GM23338 (cell line): ENCODE results near the gene TTLL3.

Source experiments
- EZH2 ChIP-seq: fragments of 200-600 bp; sonication (generic); IDR thresholded peaks from one replicate; pipeline ENCODE4 v1.8.0; 2017; ENCODE audit warnings: antibody characterized with exemption, mild to moderate bottlenecking, low read depth; ENCODE audit not compliant: unreplicated experiment
- POLR2AphosphoS5 ChIP-seq: IDR thresholded peaks from 2 replicates; pipeline ENCODE4 v1.6.1; 2016; ENCODE audit warnings: antibody characterized with exemption, low read depth
- STAT1 ChIP-seq: IDR thresholded peaks from one replicate; pipeline ENCODE4 v1.6.1; 2016; ENCODE audit warnings: antibody characterized with exemption; ENCODE audit not compliant: unreplicated experiment
- ZNF114 ChIP-seq: fragments of 250-450 bp; sonication (Bioruptor Pico); IDR thresholded peaks from 2 replicates; pipeline ENCODE4 v1.5.0; 2020; ENCODE audit warnings: mild to moderate bottlenecking, moderate library complexity
- TF ChIP-seq, protein P1 (sequence below): IDR thresholded peaks from one replicate; pipeline ENCODE4 v1.6.1; 2018; ENCODE audit warnings: antibody characterized with exemption; ENCODE audit not compliant: unreplicated experiment
- TF ChIP-seq, protein P2 (sequence below), 2 experiments: fragments of 200-600 bp in 1 of 2; sonication (generic) in 1 of 2; conservative IDR thresholded peaks; 2 replicates each; pipeline versions ENCODE4 v1.5.1 to v1.6.1; 2016 to 2017; ENCODE audit warnings: antibody characterized with exemption in 2 of 2, low read depth in 2 of 2, mild to moderate bottlenecking in 2 of 2, moderate library complexity in 1 of 2

DNA sequence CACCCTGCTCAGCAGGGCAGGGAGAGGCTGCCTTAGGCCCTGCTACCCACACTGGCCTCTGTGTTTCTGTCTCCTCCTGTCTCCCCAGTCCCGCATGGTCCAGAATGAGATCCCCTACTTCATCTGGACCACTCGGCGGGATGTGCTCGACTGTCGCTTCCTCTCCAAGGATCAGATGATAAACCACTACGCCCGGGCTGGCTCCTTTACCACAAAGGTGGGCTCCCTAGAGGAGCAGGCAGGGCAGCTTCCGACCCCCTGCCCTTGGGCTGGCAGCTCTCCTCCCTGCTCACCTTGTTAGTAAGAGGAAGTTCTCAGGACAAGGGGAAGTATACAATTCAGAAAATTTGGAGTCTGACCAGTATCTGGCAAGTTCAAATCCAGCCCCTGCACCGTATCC, 5.9 kb downstream of the TTLL3 start:
- TF ChIP-seq, protein P1, sequence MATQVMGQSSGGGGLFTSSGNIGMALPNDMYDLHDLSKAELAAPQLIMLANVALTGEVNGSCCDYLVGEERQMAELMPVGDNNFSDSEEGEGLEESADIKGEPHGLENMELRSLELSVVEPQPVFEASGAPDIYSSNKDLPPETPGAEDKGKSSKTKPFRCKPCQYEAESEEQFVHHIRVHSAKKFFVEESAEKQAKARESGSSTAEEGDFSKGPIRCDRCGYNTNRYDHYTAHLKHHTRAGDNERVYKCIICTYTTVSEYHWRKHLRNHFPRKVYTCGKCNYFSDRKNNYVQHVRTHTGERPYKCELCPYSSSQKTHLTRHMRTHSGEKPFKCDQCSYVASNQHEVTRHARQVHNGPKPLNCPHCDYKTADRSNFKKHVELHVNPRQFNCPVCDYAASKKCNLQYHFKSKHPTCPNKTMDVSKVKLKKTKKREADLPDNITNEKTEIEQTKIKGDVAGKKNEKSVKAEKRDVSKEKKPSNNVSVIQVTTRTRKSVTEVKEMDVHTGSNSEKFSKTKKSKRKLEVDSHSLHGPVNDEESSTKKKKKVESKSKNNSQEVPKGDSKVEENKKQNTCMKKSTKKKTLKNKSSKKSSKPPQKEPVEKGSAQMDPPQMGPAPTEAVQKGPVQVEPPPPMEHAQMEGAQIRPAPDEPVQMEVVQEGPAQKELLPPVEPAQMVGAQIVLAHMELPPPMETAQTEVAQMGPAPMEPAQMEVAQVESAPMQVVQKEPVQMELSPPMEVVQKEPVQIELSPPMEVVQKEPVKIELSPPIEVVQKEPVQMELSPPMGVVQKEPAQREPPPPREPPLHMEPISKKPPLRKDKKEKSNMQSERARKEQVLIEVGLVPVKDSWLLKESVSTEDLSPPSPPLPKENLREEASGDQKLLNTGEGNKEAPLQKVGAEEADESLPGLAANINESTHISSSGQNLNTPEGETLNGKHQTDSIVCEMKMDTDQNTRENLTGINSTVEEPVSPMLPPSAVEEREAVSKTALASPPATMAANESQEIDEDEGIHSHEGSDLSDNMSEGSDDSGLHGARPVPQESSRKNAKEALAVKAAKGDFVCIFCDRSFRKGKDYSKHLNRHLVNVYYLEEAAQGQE, result no peak
- TF ChIP-seq, protein P2, sequence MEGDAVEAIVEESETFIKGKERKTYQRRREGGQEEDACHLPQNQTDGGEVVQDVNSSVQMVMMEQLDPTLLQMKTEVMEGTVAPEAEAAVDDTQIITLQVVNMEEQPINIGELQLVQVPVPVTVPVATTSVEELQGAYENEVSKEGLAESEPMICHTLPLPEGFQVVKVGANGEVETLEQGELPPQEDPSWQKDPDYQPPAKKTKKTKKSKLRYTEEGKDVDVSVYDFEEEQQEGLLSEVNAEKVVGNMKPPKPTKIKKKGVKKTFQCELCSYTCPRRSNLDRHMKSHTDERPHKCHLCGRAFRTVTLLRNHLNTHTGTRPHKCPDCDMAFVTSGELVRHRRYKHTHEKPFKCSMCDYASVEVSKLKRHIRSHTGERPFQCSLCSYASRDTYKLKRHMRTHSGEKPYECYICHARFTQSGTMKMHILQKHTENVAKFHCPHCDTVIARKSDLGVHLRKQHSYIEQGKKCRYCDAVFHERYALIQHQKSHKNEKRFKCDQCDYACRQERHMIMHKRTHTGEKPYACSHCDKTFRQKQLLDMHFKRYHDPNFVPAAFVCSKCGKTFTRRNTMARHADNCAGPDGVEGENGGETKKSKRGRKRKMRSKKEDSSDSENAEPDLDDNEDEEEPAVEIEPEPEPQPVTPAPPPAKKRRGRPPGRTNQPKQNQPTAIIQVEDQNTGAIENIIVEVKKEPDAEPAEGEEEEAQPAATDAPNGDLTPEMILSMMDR (conservative IDR thresholded peaks at IDR 0.05; ENCODE audit: low read depth in 2 of 2), result no peak
- TF ChIP-seq POLR2AphosphoS5 (no peak), STAT1 (no peak), EZH2 (no peak), ZNF114 (CRISPR knock-in tag) (no peak)
